Activated CD4-positive, alpha-beta T cell treated with anti-CD3 and anti-CD28 coated beads for 4 hours (primary cell): ENCODE data around the gene CCDC9.
"Not testable (repeated sequence)": the region's sequence is repeated elsewhere in the genome, so short reads cannot be mapped to it uniquely, and the experiment has no call there.

ENCODE experiments used
- DNase-seq, 2 donors: peaks; one replicate each; pipeline ENCODE4 v3.0.0-alpha.2; 2020

Gene CCDC9

DNA sequence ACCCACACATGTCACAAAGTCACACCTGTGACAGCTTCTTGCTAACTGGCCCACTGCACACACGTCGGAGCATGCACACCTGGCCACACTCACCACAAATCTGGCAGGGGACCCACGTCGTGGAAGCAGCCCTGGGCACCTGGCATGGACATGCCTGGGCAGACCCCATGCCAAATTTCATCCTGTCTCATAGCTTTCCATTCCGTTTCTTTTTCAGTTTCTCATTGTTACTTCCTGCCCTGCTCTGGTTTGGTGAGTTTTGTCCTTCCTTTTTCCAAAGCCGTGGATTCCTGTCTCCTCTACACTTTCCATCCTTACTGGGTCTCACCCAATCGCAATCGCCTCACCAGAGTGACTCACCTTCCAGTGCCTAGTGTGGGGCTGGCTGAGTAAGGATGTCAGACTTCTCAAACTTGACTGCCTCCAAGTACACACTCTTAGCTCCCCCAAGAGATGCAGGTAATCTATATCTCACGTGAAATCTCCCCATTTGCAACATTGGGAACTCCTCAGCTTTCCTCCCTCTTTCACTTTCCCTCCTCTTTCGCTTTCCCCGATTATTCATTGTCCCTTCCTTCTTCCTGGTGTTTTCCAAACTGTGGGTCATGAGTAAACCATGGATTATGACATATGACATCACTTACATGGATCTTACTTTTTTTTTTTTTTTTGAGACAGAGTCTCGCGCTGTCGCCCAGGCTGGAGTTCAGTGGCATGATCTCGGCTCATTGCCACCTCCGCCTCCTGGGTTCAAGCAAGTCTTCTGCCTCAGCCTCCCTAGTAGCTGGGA lies 23.7 kb upstream of the CCDC9 start:
- DNase-seq: peak in 1 of 2 donors; percentile 31

DNA sequence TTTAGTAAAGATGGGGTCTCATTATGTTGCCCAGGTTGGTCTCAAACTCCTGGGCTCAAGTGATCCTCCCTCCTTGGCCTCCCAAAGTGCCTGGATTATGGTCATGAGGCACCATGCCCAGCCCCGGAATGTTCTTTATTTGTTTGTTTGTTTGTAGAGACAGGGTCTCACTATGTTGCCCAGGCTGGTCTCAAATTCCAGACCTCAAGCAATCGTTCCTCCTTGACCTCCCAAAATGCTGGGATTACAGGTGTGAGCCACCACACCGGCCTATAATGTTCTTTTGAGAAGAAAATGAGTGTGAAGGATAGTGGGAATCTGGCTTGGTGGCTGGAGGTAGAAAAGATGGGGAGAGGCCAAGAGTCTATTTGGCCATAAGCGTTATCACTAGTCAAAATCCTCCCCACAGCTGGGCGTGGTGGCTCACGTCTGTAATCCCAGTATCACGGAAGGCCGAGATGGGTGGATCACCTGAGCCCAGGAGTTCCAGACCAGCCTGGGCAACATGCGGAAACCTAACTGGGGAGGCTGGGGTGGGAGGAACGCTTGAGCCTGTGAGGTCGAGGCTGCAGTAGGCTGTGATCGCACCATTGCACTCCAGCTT lies 20.2 kb upstream of the CCDC9 start:
- no peak for DNase-seq

DNA sequence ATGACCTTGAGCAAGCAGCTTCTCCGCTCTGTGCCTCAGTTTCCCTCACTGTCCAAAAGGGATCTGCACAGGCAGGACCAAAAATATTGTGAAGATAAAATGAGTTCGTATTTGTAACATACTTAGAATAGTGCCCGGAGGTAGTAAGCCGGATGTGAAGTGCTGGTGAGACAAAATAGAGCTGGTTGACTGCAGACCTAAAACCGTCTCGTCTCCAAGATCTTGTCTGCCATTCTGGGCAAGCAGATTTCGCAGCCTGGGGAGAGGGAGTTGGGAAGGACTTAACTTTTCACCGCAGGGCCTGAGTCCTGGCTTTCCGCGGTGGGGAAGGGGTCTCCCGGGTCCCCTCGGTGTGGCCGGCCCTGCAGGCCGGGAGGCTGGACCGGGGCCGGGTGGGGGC lies 17.2 kb upstream of the CCDC9 start:
- DNase-seq: no peak

DNA sequence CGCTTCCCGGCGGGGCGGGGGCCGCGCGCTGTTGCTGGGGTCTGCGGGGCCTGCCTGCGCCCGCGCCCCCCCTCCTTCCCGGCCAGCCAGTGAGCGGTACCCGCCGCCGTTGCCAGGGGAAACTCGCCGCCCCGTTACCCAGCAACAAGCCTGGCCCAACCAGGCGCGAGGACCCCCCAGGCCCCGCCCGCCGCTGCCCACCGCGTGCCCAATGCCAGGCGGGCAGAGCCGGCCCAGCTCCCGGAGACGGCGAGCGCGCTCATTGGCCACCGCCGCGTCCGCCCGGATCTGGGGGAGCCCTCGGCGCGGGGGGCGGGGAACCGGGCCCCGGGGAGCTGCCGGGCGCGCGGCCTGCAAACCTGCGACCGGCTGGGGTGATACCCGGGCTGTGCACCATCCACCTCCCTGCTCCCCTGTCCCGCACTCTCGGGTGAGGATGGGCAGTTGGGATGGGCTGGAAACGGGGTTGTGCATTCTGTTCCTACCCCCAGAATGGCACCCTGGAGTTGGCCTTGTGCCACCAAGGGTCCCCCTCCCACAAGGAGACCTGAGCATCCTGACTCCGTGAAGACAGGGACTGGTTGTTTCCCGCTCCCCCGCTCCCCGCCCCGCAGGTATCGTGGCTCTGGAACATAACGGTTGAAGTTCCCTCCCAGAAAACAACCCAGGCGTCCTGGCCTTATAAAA lies 16.6 kb upstream of the CCDC9 start:
- peak in 1 of 2 donors; percentile 56 for DNase-seq

DNA sequence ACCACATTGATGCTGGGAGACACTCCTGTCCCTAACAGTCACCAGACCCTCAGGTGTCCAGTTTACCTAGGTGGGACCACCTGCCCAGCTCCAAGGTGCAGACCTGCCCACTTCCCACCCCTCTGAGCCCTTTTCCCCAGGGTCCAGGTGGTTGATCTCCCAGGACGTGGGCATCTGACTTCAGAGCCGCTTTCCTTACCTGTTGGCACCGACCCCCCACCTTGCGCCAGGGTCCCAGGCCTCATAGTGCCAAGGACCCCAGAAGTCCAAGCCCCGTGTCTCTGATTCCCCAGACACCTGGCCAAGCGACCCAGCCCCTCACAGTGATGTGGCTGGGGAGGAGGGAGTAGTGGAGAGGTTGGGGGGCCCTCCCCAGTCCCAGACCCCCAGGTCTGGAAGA lies 15.8 kb upstream of the CCDC9 start:
- no peak for DNase-seq

DNA sequence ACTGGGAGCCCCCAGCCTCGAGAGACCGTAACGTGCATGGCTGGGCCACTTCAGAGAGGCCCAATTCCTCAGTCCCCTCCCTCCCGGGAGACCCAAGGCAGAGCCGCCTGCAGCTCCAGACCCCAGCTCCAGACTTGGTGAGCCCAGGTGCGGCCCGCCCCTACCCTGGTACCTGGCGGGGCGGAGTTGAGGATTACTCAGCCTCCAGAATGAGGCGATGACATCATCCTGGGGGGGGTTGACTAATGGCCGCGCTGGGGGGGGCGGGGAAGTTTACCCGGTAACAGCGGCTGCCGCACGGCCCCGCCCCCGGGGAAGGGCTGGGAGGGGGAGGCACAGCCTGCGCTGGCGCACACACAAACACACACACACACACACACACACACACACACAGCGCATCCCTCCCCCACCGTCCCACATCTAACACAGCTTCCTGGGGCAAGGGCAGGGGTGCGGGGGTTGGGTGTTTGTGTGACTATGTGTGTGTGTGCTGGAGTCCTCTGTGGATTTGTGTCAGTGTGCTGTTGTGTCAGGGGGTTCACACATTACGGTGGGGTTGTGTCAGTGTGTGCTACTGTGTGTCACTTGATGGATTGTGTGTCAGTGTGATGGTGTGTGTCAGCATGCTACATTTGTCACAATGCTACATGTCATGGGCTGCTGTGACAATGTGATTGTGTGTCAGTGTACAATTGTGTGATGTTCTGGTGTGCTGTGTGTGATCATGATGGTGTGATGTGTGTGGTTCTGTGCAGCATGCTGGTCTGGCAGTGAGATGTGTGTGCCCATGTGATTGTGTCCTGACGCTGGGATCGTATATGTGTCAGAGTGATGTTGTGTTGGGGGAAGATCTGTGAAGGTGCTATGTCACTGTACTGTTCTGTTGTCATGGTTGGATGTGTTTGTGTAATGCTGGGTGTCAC lies 15.1 kb upstream of the CCDC9 start:
- DNase-seq: peak; percentile 97

DNA sequence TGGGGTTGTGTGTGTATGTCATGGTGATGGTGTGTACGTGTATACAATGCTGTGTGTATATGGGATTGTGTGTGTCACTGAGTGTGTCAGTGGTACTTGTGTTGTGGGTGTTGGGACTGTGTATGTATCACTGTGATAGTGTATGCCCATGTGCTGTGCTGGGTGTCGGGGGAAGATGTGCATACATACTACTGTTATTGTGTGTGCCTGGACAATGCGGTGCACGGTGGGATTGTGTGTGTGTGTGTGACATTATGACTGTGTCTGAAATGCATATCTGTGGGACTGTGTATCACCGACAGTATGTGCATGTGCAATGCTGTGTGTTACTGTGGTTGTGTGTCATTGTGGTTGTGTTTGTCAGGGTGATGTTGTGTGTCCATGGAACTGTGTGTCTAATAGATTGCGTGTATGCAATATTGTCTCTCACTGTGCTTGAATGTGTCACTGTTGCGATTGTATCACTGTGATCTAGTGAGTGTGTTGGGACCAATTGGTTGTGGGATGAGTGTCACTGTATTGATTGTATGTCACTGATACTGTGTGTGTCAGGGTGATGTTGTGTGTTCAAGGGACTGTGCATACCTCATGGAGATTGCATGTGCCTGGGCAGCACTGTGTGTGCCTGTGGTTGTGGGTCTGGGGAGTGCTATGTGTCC lies 14.3 kb upstream of the CCDC9 start:
- no peak for DNase-seq

DNA sequence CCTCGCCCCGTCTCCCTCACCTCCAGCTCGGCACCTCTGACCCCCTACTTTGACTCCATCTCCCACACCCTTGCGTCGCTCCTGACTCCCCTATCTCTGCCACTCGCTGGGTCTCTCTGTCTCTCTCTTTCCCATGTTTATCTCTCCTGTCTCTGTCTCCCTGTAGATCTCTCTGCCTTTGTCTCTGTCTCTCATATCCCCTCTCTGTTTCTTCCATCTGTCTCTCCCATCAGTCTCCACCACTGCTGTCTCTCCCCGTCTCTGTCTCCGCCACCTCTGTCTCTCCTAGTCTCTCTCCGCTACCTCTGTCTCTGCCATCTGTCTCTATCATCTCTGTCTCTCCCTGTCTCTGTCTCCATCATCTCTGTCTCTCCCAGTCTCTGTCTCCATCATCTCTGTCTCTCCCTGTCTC lies 13.0 kb upstream of the CCDC9 start:
- DNase-seq: no peak

DNA sequence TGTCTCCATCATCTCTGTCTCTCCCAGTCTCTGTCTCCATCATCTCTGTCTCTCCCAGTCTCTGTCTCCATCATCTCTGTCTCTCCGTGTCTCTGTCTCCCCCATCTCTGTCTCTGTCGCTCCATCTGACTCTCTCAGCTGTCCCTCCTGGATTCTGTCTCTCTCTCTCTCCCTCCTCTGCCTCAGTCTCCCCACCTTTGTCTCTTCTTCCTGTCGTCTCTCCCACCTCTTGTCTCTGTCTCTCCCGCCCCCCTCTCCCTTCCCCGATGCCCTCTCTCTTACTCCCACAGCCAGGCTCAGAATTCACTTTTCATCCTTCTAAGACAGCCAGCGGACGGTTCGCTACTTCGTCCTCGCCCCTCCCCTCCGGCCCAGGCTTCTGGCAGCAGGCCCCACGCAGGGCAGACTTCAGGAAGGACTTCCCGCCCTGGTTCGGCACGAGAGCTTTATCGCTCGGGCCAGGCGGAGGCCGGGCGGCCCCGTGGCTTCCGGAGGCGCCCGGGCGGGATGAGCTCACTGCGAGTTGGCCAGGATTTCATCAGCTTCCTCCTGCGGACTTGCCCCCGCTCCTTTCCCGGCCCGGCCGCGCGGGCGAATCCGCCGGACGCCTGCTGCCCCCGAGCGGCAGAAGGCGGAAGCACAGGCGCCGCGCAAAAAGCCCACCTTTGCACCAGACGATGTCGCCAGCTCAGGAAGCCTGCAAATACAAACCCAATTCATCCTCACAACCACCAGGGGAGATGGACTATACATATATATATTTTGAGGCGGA lies 12.4 kb upstream of the CCDC9 start:
- DNase-seq: peak; percentile 88 to 91

DNA sequence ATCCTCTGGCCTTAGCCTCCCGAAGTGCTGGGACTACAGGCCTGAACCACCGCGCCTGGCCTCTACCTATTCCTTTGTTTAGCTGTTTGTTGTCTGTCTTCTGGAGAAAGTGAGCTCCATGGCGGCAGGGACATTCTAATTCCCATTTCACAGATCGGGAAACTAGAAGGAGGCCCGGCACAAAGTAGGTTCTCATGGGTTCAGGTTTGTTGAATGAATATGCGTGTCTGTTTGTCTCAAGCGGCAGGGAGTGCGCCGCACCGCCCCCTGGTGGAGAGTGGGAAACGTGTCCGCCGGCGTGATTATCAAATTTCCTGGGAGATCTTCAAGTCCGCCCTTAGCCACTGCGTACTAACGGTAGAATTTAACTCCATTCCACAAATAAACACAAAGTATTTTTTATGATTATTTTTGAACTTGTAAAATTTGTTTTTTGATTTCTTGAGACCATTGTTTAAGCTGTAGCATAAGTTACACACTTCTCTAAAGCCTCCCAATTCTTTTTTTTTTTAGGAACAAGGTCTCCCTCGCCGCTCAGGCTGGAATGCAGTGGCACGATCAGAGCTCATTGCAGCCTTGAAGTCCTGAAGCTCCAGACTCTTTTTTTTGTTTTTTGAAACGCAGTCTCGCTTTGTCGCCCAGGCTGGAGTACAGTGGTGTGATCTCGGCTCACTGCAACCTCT lies 8.9 kb upstream of the CCDC9 start:
- DNase-seq: peak; percentile 75 to 84

DNA sequence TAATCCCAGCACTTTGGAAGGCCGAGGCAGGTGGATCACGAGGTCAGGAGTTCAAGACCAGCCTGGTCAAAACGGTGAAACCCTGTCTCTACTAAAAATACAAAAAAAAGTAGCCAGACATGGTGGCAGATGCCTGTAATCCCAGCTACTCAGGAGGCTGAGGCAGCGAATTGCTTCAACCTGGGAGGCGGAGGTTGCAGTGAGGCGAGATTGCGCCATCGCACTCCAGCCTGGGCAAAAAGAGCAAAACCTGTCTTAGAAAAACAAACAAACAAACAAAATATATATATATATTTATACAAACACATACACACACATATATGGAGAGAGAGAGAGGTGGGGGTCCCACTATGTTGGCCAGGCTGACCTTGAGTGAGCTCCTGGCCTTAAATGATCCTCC lies 3.3 kb upstream of the CCDC9 start:
- not testable (repeated sequence) for DNase-seq

DNA sequence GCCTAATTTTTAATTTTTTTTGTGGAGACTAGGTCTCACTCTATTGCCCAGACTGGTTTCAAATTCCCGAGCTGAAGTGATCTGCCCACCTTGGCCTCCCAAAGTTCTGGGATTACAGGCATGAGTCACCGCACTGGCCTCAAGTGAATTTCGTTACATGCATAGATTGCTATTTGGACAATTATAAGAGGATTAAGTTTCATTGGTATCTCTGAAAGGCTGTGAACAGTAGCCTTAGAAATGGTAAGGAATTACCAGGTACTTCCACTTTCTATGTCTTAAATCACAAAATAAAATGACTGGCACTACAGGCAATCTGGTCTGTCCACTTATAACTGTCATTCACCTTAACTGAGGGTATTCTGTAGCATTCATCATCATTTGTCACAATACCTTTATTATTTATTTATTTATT lies 2.9 kb upstream of the CCDC9 start:
- no peak for DNase-seq

DNA sequence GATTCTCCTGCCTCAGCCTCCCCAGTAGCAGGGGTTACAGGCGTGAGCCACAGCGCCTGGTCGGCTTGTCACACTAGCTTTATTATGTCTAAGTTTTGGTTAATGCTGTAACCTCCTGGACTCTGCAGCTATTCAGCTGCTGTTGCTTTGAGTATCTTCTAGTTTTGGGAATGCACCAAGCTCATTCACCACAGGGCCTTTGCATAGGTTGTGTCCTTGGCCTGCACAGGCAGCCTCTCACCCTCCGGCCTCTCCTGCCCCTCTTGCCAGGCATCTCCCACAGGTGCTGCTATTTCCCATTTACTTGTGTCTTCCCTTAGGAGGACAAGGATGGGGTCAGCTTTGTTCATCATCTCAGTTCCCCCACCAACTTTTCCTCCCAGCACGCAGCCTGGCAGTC lies 2.4 kb upstream of the CCDC9 start:
- no peak for DNase-seq

DNA sequence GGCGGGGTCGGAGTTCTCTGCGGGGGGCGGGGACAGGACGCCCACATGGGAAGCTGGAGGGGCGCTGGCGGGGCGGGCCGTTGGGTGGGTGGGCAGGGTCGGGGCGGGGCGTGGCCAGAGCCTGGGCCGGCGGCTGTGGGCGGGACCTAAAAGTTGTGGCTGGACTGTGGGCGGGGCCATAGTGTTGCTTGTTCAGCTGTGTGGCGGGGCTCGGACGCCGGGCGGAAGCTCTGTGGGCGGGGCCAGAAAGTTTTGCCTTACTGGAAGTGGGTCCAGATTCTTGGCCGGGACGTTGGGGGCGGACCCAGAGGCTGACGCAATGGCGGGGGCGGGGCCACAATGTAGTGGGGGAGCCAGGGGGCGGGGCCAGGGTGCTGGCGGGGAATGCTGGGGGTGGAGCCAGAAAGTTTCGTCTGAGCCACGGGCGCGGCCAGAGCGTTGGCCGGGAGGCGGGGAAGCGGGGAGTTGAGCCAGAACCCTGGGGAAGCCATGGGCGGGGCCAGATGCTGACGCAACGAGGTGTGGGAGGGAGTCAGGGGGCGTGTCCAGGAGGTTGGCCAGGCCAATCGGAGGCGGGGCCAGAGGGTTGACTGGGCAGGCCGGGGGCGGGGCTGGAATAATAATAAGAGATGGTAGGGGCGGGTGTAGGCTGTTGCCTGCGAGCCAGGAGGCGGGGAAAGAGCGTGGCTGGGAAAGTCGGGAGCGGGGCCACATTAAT lies 527 bp downstream of the CCDC9 start:
- peak; percentile 100 for DNase-seq

DNA sequence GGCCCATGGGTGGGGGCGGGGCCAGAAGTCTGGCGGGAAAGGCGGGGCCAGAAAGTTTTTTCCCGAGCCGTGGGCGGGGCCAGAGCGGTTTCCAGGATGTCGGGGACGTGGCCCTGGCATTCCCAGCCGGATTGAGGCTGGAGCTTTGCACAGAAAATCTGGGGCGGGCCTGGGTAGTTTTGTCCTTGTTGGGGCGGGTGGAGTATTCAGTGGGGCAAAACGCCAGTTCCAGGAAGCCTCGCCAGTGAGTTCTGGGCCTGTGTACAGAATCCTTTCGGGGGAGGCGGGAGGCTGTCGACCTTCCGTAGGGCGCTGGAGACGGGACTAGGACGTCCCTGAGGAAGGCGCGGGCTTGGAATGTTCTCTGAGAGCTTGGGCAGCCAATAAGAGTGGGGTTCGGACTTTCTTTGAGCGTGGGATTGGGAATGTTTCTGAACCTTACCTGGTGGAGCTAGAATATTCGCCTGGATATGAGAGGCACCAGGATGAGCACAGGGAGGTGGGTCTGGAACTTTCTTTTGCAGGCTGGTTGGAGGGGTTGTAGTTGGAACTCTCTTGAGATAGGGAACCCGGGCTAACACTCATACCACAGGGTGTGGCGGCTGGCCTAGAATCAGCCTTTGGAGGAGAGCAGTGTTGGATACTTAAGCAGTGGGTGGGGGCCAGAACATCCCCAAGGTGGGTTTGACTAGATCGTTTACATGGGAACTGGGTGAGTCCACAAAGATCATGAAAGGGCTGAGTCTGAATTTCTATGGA lies 1.3 kb downstream of the CCDC9 start:
- DNase-seq: no peak

DNA sequence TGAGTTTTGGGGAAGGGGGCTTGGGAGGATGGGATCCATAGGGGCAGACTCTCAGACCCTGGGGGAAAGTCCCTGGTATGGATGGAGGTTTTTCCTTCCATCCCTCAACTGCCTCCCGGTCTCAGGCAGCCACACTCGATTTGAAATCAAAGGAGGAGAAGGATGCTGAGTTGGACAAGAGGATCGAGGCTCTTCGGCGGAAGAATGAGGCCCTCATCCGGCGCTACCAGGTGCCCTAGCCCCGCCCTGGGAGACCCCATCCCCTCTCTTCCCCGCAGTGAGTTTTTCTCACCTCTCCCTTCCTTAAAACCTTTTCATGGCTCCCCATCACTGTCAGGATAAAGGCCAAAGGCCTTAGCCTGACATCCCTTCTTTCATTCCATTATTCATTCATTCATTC lies 2.1 kb downstream of the CCDC9 start:
- no peak for DNase-seq

DNA sequence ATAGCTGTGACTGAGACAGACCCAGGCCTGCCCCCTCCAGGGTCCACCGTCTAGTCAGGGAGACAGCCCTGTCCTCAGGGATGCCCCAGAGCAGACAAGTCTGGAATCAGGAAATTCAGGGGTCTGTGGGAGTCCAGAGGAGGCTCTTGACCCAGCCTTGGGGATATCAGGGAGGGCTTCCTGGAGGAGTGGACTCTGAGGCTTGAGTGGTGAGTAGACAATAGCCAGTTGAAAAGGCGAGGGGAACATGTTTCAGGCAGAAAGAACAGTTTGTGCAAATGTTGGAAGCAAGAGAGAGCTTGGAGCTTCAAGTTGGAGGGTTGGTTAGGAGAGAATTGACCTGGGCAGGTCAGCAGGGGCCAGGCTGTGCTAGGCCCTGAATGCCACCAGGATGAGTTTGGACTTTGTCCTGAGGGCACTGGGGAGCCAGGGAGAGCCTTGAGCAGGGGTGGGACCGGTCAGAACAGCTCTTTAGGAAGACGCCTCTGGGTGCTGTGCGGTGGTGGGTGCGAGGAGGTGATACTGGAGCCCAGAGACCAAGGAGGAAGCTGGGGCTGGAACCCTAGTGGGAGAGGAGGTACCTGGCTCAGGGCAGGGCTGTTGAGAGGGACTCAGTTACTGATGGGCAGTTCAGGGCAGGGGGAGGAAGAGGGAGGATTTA lies 2.7 kb downstream of the CCDC9 start:
- DNase-seq: no peak

DNA sequence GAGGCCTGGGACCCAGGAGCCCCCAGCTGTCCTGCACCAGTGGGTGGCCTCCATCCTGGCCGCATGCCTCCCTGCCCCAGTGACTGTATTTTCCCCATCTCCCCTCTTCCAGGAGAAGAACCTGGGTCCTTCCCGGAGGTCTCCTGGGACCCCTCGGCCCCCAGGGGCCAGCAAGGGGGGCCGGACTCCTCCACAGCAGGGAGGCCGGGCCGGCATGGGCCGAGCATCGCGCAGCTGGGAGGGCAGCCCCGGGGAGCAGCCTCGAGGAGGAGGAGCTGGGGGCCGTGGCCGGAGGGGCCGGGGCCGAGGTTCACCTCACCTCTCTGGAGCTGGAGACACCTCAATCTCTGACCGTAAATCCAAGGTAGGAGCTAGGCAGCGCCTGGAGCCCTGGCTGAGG lies 4.2 kb downstream of the CCDC9 start:
- DNase-seq: no peak
